Islet precursor cell (in vitro differentiated cells): ENCODE results near the gene TMEM52.
"Not testable (repeated sequence)": the region's sequence is repeated elsewhere in the genome, so short reads cannot be mapped to it uniquely, and the experiment has no call there.

Experiments
- DNase-seq: peaks from one replicate; pipeline ENCODE4 v3.0.0-alpha.2; 2018

The TMEM52 gene

GRCh38 chr1:1945782-1946393 is 26.8 kb upstream of the TMEM52 start:
- DNase-seq: no peak

DNA sequence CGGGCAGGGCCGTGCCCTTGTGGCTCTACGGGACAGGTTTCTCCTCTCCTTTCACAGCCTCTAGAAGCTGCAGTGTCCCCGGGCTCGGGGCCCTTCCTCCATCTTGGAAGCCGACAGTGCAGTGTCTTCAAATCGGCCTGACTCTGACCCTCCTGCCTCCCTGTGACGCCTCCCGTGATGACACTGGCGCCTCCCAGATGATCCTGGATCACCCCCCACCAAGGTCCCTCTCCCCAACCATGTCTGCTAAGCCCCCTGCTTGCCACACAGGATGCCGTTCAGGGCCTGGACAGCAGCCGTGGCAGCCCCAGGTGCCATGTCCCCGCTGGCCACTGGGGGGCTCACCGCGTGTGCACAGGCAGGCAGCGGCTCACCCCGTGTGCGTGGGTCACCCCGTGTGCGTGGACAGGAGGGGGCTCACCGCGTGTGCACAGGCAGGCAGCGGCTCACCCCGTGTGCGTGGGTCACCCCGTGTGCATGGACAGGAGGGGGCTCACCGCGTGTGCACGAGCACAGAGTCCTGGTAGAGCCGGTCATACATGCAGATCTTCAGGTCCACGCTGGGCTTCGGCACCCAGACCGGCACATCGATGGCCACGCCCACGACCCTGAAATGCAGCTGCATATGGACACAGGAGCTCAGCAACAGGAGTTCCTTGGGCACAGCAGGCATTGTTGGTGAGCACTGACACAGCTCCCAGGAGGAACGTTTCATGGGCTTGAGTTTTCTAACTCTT is 24.9 kb upstream of the TMEM52 start:
- DNase-seq: peak; percentile 85

GRCh38 chr1:1942753-1943656 is 23.9 kb upstream of the TMEM52 start:
- no peak for DNase-seq

GRCh38 chr1:1941868-1942752 is 23.0 kb upstream of the TMEM52 start:
- DNase-seq: no peak

DNA sequence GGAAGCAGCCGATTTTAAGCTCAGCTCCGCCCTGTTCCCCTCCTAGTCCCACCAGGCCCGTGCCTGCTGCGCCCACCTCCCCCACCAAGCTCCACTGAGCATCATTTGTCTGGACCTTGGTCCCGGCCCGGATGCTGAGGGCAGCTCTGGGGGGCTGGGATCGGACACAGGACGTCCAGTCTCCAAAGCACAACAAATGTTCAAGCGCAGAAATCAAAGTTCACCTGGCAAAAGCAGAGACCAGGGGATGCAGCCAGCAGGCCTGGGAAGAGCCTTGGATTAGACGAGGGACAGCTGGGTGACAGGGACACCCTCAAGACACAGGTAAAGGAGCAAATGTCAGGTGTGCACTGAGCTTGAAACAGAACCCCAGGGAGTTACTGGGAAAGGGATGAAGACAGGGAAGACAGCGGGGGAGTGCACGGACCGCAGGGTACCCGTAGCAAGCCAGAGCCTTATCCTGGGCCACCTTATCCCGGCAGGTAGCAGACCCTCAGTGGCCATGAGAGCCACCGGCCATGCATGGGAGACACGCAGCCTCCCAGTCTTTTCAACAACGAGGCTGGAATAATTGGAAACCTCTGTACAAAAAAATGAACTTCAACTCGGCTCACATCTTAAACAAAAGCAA is 22.2 kb upstream of the TMEM52 start:
- no peak for DNase-seq

GRCh38 chr1:1940123-1940425 is 21.0 kb upstream of the TMEM52 start:
- no peak for DNase-seq

DNA sequence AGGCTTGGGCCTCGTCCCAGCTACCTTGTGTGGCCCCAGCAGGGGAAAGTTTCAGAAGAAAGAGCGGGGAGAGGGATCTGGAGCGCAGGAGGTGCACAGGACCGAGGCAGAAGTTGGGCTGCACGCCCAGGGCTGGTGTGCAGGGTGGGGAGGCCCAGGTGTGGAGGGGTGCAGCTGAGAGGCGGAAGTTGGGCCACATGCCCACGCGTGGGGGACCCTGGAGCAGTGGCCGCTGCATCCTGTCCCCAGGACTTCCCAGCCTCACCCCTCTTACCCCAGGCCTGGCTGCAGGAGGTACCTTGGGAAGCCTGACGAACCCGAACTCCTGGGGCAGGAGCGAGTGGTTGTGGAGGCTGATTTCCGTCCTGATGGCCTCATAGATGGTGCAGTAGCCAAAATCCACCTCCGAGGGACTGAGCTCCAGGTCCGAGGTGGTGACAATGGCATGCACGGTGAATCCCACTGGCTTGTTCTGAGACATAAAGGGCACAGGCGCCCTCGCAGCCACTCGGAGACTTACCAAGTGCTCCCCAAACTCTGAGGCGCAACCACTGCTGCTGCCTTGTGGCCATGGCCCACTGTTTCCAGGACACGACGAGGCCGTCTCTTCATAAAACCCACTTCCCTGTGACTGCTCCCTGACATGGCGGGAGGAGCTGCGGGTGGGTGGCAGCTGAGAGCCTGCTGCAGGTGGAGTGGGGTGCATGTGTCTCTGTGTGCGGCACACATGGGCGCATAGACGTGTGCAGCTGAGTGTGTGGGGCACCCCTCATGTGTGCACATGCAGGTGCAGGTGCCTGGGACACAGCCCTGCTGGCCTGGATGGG is 20.4 kb upstream of the TMEM52 start:
- no peak for DNase-seq

DNA sequence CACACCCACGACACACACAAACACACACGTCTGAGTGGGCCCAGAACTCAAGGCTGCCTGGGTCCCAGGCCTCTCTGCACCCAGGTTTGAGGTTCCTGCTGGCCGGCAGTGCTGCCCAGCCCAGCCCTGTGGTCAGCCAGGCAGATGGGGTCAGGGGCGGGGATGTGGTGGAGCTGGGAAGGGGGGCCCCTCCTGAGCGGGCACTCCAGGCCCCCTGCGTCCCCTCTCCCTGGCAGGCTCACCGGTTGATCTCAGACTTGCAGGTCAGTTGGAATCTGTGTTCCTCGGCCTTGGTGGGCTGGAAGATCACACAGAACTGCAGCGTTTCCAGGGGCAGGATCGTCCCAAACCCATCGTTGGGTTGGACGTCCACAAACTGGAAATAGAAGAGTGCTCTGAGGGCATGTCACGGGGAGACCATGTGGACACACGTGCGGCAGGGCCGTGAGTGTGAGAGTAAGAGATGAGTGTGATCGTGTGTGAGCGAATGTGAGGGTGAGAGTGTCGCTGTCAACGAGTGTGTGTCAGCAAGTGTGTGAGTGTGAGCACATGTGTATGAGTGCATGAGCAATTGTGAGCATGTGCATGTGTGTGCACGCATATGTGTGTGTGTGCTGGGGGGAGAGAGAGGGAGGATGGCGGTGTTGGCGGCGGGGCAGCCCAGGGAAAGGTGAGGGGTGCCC is 19.7 kb upstream of the TMEM52 start:
- DNase-seq: no peak

DNA sequence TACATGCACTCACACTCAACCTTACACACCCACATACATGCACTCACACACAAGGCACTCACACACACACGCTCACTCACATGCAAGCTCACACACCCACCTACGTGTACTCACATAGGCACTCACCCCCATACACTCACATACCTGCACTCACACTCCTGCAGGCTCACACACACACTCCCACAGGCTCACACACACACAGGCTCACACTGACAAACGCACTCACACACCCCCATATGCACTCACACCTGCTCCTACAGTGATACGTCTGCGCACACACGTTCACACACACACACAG is 19.1 kb upstream of the TMEM52 start:
- no peak for DNase-seq

DNA sequence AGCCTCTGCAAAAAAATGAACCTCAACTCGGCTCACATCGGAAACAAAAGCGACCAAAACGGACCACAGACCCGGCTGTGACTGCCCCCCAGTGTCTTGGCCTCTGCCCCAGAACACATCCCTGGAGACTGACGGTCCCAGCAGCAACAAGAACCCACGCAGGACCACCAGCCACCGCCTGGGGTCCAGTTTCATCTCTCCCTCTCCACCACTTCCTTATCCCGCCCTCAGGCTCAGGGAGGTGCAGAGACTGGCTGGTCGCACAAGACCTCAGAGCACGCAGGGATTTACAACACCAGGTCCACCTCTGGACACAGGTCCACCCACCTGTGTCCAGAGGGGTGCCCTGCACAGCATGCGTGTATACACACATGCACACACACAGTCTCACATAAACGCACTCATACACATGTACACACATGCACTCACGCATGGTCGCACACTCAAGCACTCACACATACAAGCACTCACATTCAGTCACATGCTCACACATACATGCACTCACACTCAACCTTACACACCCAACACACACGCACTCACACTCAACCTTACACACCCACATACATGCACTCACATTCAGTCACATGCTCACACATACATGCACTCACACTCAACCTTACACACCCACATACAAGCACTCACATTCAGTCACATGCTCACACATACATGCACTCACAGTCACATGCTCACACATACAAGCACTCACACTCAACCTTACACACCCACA is 18.6 kb upstream of the TMEM52 start:
- DNase-seq: peak; percentile 52

- peak; percentile 44 for DNase-seq
These were observed 18.0 kb upstream of the TMEM52 start for GRCh38 chr1:1937061-1937460.

DNA sequence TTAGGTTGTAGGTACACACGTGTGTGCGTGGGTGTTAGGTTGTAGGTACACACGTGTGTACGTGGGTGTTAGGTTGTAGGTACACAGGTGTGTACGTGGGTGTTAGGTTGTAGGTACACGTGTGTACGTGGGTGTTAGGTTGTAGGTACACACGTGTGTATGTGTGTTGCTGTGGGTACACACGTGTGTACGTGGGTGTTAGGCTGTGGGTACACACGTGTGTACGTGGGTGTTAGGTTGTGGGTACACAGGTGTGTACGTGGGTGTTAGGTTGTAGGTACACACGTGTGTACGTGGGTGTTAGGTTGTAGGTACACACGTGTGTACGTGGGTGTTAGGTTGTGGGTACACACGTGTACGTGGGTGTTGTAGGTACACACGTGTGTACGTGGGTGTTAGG is 15.8 kb upstream of the TMEM52 start:
- not testable (repeated sequence) for DNase-seq

DNA sequence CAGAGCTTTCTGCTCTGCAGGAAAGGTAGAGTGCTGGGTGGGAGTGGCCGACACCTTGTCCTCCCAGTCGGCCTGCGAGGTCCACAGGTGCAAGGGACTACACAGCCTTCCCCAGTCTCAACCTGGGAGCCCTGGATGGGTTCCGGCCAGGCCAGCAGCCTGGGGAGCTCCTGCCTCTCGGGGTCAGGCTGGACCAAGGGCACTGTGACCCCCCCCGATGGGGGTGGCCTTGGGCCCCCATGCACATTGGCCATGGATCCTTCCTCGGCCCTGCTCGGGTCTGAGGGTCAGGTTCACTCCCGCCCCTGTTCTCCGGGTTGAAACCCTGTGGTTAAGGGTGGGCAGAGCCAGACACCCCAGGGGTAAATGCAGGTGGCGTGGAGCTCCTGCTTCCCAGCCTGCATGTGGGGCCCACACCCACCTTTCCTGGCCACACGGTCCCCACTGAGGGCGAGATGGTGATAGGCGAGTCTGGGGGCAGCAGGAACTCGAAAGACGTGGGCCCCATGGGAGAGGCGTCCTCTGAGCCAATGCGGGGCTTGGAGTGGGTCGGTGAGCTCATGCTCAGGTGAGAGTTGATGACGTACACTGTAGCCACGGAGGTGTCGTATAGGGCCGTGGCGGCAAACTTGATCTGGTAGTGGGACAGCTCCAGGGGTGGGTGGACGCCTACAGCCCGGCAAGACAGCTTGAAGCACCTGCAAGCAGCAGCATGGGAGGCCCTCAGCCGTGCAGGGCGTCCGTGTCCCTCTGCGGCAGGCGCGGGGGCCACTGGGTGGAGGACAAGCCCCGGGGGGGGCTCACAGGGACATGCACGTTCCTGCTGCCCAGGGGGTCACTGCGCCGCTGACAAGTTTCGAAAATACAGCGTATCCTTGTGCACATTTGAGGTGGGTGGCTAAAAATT is 10.8 kb upstream of the TMEM52 start:
- peak; percentile 44 for DNase-seq

- DNase-seq: no peak
These were observed 10.1 kb upstream of the TMEM52 start for GRCh38 chr1:1929102-1929638.

DNA sequence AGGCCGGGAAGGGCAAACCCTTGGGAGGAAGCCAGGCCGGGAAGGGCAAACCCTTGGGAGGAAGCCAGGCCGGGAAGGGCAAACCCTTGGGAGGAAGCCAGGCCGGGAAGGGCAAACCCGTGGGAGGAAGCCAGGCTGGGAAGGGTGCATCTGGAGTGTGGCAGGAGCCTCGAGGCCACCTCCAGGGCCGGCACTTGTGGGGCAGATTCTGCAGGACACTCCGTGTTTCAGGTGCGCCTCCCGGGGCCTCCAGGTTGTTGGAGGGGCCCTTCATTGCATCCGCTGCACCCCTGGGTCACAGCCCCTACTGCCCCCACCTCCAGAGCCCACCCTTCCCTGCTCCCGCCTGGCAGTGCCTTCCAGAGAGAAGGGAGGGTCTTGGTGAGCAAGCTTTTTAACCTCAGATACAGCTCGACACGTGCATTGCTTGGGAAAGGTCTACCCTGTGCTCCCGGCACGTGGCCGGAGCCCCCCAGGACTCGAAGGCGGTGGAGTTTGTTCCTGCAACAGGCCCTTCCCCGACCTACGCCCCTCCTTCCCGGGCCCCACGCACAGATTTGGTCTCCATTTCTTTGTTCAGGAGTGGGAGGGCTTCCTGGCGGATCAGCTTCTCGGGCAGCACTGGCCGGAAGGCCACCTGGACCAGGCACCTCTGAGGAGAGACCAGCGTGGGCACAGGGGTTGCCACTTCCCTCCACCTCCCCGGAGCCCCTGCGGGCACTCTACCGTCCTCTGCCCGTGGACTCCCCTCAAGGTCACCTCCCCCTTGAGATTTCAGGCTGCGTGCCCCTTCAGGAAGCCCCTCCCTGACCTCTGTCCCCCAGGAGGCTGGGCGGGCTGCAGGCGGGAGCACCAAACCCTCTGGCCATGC is 9.4 kb upstream of the TMEM52 start:
- peak; percentile 46 for DNase-seq

DNA sequence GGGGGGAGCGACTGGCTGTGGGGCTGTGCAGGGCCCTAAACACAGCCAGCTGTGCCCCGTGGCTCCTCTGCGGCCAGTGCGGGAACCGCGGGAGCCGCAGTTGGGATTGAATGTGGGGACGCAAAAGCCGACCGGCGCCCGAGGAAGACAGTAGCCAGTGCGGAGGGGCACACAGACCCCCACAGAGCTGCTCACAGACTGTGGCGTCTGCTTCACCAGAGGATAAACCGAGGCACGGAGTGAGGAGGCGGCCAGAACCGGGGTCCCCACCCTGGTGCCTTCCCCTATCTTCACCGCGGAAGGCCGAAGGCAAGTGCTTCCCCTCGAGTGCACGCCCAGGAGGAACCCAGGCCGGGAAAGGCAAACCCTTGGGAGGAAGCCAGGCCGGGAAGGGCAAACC is 8.7 kb upstream of the TMEM52 start:
- no peak for DNase-seq

- peak; percentile 49 for DNase-seq
These were observed 8.0 kb upstream of the TMEM52 start for GRCh38 chr1:1926886-1927660.
